Measurements from ENCODE around the gene PBRM1. TPM values are rescaled to one million over a fixed set of nuclear protein-coding genes. Genes with fewer than 3 reads are reported as not detected.

Gene PBRM1
- total RNA-seq (2022; extraction: Qiagen RNA extraction), result 9.8 to 19.7 TPM (median 16.7 TPM) in 5 replicates

GRCh38 chr3:52685709-52686691 is at the start of gene PBRM1, which contains the start of gene GNL3:
PBRM1 (minus strand) TSS chr3:52685913.
GNL3 (plus strand) TSS chr3:52686032; CDS start chr3:52686093, 61 bp downstream.

GRCh38 chr3:52705688-52706686 is 20.3 kb upstream of the PBRM1 start, which contains the start of the genes GLT8D1 and SPCS1:
GLT8D1 (minus strand) TSS chr3:52705791; CDS start chr3:52700460, 5,331 bp downstream.
SPCS1 (plus strand) TSS chr3:52706106; CDS start chr3:52706247, 141 bp downstream.

GRCh38 chr3:52536369-52537164 is 149.1 kb downstream of the PBRM1 start, which contains the start of gene UQCC5:
UQCC5 (plus strand) TSS chr3:52536605; CDS start chr3:52536756, 151 bp downstream.

GRCh38 chr3:52533623-52534280 is 152.0 kb downstream of the PBRM1 start, which contains the start of gene NT5DC2:
NT5DC2 (minus strand) TSS chr3:52533857; CDS start chr3:52533737, 120 bp downstream.

Other genes with a start within 250 kb of the PBRM1 start
- gene SEMA3G, start 240.8 kb downstream of the PBRM1 start, total RNA-seq (2022; extraction: Qiagen RNA extraction), result 0.10 to 0.26 TPM (median 0.11 TPM) in 5 replicates
- gene TNNC1, start 231.9 kb downstream of the PBRM1 start, total RNA-seq (2022; extraction: Qiagen RNA extraction), result 0.87 to 1.3 TPM (median 1.3 TPM) in 5 replicates
- gene NISCH, start 230.3 kb downstream of the PBRM1 start, total RNA-seq (2022; extraction: Qiagen RNA extraction), result 7.9 to 14.9 TPM (median 12.2 TPM) in 5 replicates
- 0.09 to 0.17 TPM (median 0.13 TPM) in 4 of 5 replicates, not detected in the other for gene STAB1, start 190.6 kb downstream of the PBRM1 start, total RNA-seq (2022; extraction: Qiagen RNA extraction)
- gene NT5DC2, start 152.1 kb downstream of the PBRM1 start, total RNA-seq (2022; extraction: Qiagen RNA extraction), result 82.0 to 105 TPM (median 98.6 TPM) in 5 replicates
- gene UQCC5, start 149.3 kb downstream of the PBRM1 start, total RNA-seq (2022; extraction: Qiagen RNA extraction), result 47.1 to 85.1 TPM (median 48.4 TPM) in 5 replicates
- 90.0 to 134 TPM (median 91.6 TPM) in 5 replicates for gene GNL3, start 119 bp upstream of the PBRM1 start, total RNA-seq (2022; extraction: Qiagen RNA extraction)
- 35.8 to 41.4 TPM (median 38.7 TPM) in 5 replicates for gene GLT8D1, start 19.9 kb upstream of the PBRM1 start, total RNA-seq (2022; extraction: Qiagen RNA extraction)
- 160 to 177 TPM (median 167 TPM) in 5 replicates for gene SPCS1, start 20.2 kb upstream of the PBRM1 start, total RNA-seq (2022; extraction: Qiagen RNA extraction)
- 10.9 to 15.0 TPM (median 14.0 TPM) in 5 replicates for gene NEK4, start 85.0 kb upstream of the PBRM1 start, total RNA-seq (2022; extraction: Qiagen RNA extraction)
- 0.06 TPM in 1 of 5 replicates, not detected in the others for gene ITIH1, start 91.7 kb upstream of the PBRM1 start, total RNA-seq (2022; extraction: Qiagen RNA extraction)
- gene ITIH3, start 108.9 kb upstream of the PBRM1 start, total RNA-seq (2022; extraction: Qiagen RNA extraction), result 0.08 to 0.37 TPM (median 0.15 TPM) in 5 replicates
- gene ITIH4, start 144.8 kb upstream of the PBRM1 start, total RNA-seq (2022; extraction: Qiagen RNA extraction), result 0.25 to 1.0 TPM (median 0.63 TPM) in 5 replicates
- gene MUSTN1, start 149.1 kb upstream of the PBRM1 start, total RNA-seq (2022; extraction: Qiagen RNA extraction), result 0.14 to 0.31 TPM (median 0.16 TPM) in 4 of 5 replicates, not detected in the other
- 7.3 to 9.2 TPM (median 8.8 TPM) in 5 replicates for gene STIMATE, start 211.6 kb upstream of the PBRM1 start, total RNA-seq (2022; extraction: Qiagen RNA extraction)